SIG-M5 (cell line): ENCODE data around the gene NPFFR1.
"Not testable (repeated sequence)": the region's sequence is repeated elsewhere in the genome, so short reads cannot be mapped to it uniquely, and the experiment has no call there.

Experiments
- DNase-seq: peaks from one replicate; lab custom pipeline; 2025; lab: John Stamatoyannopoulos, UW

The NPFFR1 gene

GRCh38 chr10:70255329-70256299, 28.2 kb downstream of the NPFFR1 start:
- no peak for DNase-seq

GRCh38 chr10:70254778-70255328, 29.0 kb downstream of the NPFFR1 start:
- DNase-seq: no peak

GRCh38 chr10:70253878-70254765, 29.7 kb downstream of the NPFFR1 start:
- DNase-seq: no peak

- no peak for DNase-seq
Measured at GRCh38 chr10:70250961-70251680, 32.7 kb downstream of the NPFFR1 start.

- no peak for DNase-seq
Measured at GRCh38 chr10:70247360-70247759, 36.4 kb downstream of the NPFFR1 start.

GRCh38 chr10:70241081-70241480, 42.7 kb downstream of the NPFFR1 start:
- DNase-seq: no peak

- DNase-seq: not testable (repeated sequence)
Measured at GRCh38 chr10:70239986-70240385, 43.8 kb downstream of the NPFFR1 start.

- not testable (repeated sequence) for DNase-seq
Measured at GRCh38 chr10:70239077-70239976, 44.5 kb downstream of the NPFFR1 start.

- DNase-seq: not testable (repeated sequence)
Measured at GRCh38 chr10:70237958-70238536, 45.8 kb downstream of the NPFFR1 start.

GRCh38 chr10:70234668-70235447, 48.9 kb downstream of the NPFFR1 start:
- DNase-seq: no peak

- no peak for DNase-seq
Measured at GRCh38 chr10:70233939-70234300, 49.9 kb downstream of the NPFFR1 start.

- DNase-seq: peak; percentile 35
Measured at GRCh38 chr10:70233109-70233938, 50.5 kb downstream of the NPFFR1 start, which contains the start of gene PPA1. Gene PPA1 (minus strand): TSS chr10:70233429. CDS start chr10:70233327, 102 bp downstream.

- no peak for DNase-seq
Measured at GRCh38 chr10:70232859-70233108, 51.0 kb downstream of the NPFFR1 start.

GRCh38 chr10:70232155-70232858, 51.5 kb downstream of the NPFFR1 start:
- no peak for DNase-seq

- DNase-seq: no peak
Measured at GRCh38 chr10:70228491-70228890, 55.3 kb downstream of the NPFFR1 start.

- DNase-seq: no peak
Measured at GRCh38 chr10:70227548-70228320, 56.1 kb downstream of the NPFFR1 start.

- DNase-seq: no peak
Measured at GRCh38 chr10:70223728-70224127, 60.1 kb downstream of the NPFFR1 start.
